DMS114 treated with DMSO at 0.1 percent for 48 hours (cell line): ENCODE measurements around the gene HOXA2.

Experiments used
- DNase-seq: peaks from one replicate; lab custom pipeline; 2025; ENCODE audit not compliant: unreplicated experiment; lab: John Stamatoyannopoulos, UW

Gene HOXA2

GRCh38 chr7:27080844-27081436 is 21.5 kb downstream of the HOXA2 start:
- DNase-seq = no peak

- no peak for DNase-seq
Measured at GRCh38 chr7:27079234-27079975, 23.1 kb downstream of the HOXA2 start.

GRCh38 chr7:27078616-27079233 is 23.8 kb downstream of the HOXA2 start:
- DNase-seq = no peak

DNA sequence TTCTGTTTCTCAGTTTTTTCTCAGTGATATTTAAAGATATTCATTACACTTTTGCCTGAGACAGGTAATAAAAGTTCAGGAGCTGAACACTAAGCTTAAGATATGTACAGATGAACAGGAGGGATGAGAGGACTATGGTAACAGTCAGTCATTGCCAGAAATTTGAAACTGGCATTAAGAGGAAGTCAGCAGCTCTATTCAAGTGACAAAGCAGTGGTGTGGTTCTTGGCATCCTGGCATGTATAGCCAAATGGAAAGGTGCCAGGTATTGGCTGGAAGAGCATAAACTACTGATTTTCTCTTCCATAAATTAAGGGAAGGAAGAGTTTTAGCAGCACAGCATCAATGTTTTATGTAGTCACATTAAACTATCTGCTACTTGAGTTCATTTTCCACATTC is 29.4 kb downstream of the HOXA2 start:
- no peak for DNase-seq

GRCh38 chr7:27071622-27072390 is 30.7 kb downstream of the HOXA2 start:
- DNase-seq = no peak

- DNase-seq = no peak
Measured at GRCh38 chr7:27068259-27068658, 34.2 kb downstream of the HOXA2 start.

- DNase-seq = no peak
Measured at GRCh38 chr7:27066148-27066547, 36.3 kb downstream of the HOXA2 start.

- DNase-seq = no peak
Measured at GRCh38 chr7:27065709-27066108, 36.8 kb downstream of the HOXA2 start.

DNA sequence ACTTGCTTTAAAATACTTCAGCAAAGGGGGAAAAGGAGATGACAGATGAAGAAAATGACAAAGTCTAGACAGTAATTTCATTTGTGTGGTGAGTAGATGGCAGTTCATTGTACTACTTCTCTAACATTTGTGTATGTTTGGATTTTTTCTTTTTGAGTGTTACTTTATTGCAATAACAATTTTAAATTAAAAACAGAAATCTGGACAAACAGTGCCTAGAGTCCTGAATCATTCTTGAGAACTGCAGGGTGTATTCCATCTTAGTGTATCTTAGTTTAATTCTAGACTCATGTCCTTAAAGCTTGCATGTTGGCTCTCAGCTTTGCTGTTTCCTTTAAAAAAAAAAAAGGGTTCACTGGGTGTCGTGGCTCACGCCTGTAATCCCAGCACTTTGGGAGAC is 37.8 kb downstream of the HOXA2 start:
- no peak for DNase-seq

DNA sequence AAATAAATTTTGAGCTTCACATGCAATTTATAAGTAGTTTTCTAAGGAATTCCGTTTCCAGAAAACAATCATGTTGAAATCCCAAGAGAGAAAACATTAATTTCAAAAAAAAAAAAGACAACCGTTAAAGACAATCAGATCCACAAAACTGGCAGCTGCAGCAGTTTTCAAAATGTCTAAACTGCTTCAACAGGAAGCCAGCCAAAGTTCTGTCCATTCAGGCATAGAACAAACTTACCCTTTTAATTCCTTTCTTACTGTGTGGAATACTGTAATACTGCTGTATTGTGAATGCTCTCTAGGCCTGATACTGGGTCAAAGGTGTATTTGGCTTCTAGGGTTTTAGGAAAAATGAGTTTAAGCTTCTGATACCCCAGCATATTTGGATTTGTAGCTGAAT is 38.3 kb downstream of the HOXA2 start:
- DNase-seq = no peak

- DNase-seq = no peak
Measured at GRCh38 chr7:27062946-27063345, 39.5 kb downstream of the HOXA2 start.

- no peak for DNase-seq
Measured at GRCh38 chr7:27053153-27053552, 49.3 kb downstream of the HOXA2 start.

DNA sequence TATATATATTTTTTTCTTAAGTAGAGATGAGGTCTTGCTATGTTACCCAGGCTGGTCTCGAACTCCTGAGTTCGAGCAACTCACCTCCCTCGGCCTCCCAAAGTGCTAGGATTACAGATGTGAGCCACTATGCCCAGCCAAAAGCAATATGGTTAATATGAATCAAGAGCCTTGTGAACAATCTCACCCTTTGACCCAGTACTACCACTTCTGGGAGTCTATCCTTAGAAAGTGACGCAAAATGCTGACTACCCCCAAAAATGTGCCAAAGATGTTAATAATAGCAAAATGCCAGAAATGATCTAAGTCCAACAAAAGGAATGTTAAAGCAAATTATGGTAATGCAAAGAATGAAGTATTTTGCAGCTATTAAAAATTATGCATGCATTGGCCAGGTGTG is 51.0 kb downstream of the HOXA2 start:
- no peak for DNase-seq
